ENCODE data around the gene MCCC1.

- no peak for TF ChIP-seq POLR2A (IDR thresholded peaks at IDR 0.05; ENCODE audit: low read length)
- no peak for TF ChIP-seq GATA1 (IDR thresholded peaks at IDR 0.05; ENCODE audit: low read depth, low read length)
These were observed 92.8 kb downstream of the MCCC1 start for GRCh38 chr3:183006396-183007002.
